Right atrium auricular region (tissue), 2 donors: ENCODE measurements around the gene SLC6A1. TPM values are rescaled to one million over a fixed set of nuclear protein-coding genes. Genes with fewer than 3 reads are reported as not detected.

Experiments used
- DNase-seq: peaks from one replicate; pipeline ENCODE4 v3.0.0-alpha.2; 2019; ENCODE audit warnings: low spot score
- H3K27ac ChIP-seq, 2 donors: fragments of 200-600 bp; sonication (generic); 1 replicate in 1 of 2; 2 replicates in 1 of 2; pipeline ENCODE4 v1.5.1; 2016 to 2019
- H3K27me3 ChIP-seq, 2 donors: fragments of 200-600 bp; sonication (generic); one replicate each; pipeline versions ENCODE4 v1.5.1 to v1.6.0; 2017 to 2019
- H3K36me3 ChIP-seq: fragments of 200-600 bp; sonication (generic); one replicate; pipeline ENCODE4 v1.5.1; 2016
- H3K4me1 ChIP-seq, 2 donors: fragments of 200-600 bp; sonication (generic); one replicate each; pipeline versions ENCODE4 v1.5.1 to v1.6.0; 2017 to 2019
- H3K4me3 ChIP-seq, 2 donors: fragments of 200-600 bp; sonication (generic); 1 replicate in 1 of 2; 2 replicates in 1 of 2; pipeline ENCODE4 v1.5.1; 2017 to 2019; ENCODE audit warnings: mild to moderate bottlenecking in 1 of 2, moderate library complexity in 1 of 2
- H3K9me3 ChIP-seq, 2 donors: fragments of 200-600 bp; sonication (generic); one replicate each; pipeline ENCODE4 v1.5.1; 2019
- CTCF ChIP-seq, 2 donors: fragments of 200-600 bp; sonication (generic); IDR thresholded peaks; one replicate each; pipeline ENCODE4 v1.5.1; 2019; ENCODE audit warnings: antibody characterized with exemption in 2 of 2
- total RNA-seq, 2 donors: library from RNA; depleted of rRNA; stranded (reverse); fragments of >200 nt; gene quantifications; one replicate each; pipeline ENCODE4 v1.1.0, GENCODE V29; 2016

The SLC6A1 gene
- total RNA-seq, 2 donors from 2014 or later = 1.3 to 4.1 TPM

GRCh38 chr3:11053926-11054503, 61.5 kb downstream of the SLC6A1 start:
- no peak for DNase-seq
- no peak overlapping the region for H3K27ac ChIP-seq
- no peaks in the 10 kb centered on the region for H3K27me3 ChIP-seq
- no peak for TF ChIP-seq CTCF (IDR thresholded peaks at IDR 0.05)
- no peaks in the 10 kb centered on the region for H3K9me3 ChIP-seq
- no peak overlapping the region for H3K4me3 ChIP-seq
- no peaks in the 10 kb centered on the region for H3K36me3 ChIP-seq
- H3K4me1 ChIP-seq = no peaks in the 10 kb centered on the region

GRCh38 chr3:11054739-11055438, 62.3 kb downstream of the SLC6A1 start:
- TF ChIP-seq CTCF (IDR thresholded peaks at IDR 0.05) = no peak
- no peaks in the 10 kb centered on the region for H3K27me3 ChIP-seq

GRCh38 chr3:11055496-11055895, 62.9 kb downstream of the SLC6A1 start:
- Histone ChIP-seq H3K9me3 (no peaks in the 10 kb centered on the region), H3K4me1 (peaks cover 0 to 2% of the 10 kb centered on the region in 2 donors), H3K36me3 (no peaks in the 10 kb centered on the region), H3K27ac (no peak overlapping the region), H3K4me3 (no peak overlapping the region), H3K27me3 (no peaks in the 10 kb centered on the region)
- DNase-seq = no peak
- TF ChIP-seq CTCF (IDR thresholded peaks at IDR 0.05) = no peak

More at GRCh38 chr3:11054739-11055438, 62.3 kb downstream of the SLC6A1 start:
- Histone ChIP-seq H3K4me1 (no peaks in the 10 kb centered on the region), H3K36me3 (no peaks in the 10 kb centered on the region), H3K27ac (no peak overlapping the region), H3K9me3 (no peaks in the 10 kb centered on the region), H3K4me3 (no peak overlapping the region)
- DNase-seq = no peak

- Histone ChIP-seq H3K27me3 (no peaks in the 10 kb centered on the region), H3K4me1 (peaks cover 0 to 10% of the 10 kb centered on the region in 2 donors), H3K36me3 (no peaks in the 10 kb centered on the region), H3K27ac (no peak overlapping the region), H3K9me3 (no peaks in the 10 kb centered on the region), H3K4me3 (no peak overlapping the region)
- no peak for DNase-seq
- TF ChIP-seq CTCF (IDR thresholded peaks at IDR 0.05) = no peak
These were observed 64.0 kb downstream of the SLC6A1 start for GRCh38 chr3:11056531-11057050.

GRCh38 chr3:11057655-11058054, 65.1 kb downstream of the SLC6A1 start:
- H3K27ac ChIP-seq = no peak overlapping the region
- H3K27me3 ChIP-seq = no peaks in the 10 kb centered on the region
- H3K9me3 ChIP-seq = no peaks in the 10 kb centered on the region
- TF ChIP-seq CTCF (IDR thresholded peaks at IDR 0.05) = no peak
- H3K4me3 ChIP-seq = no peak overlapping the region
- peaks cover 0 to 10% of the 10 kb centered on the region in 2 donors for H3K4me1 ChIP-seq
- DNase-seq = no peak
- no peaks in the 10 kb centered on the region for H3K36me3 ChIP-seq
